ENCODE measurements around the gene CHST3.

Gene CHST3

DNA sequence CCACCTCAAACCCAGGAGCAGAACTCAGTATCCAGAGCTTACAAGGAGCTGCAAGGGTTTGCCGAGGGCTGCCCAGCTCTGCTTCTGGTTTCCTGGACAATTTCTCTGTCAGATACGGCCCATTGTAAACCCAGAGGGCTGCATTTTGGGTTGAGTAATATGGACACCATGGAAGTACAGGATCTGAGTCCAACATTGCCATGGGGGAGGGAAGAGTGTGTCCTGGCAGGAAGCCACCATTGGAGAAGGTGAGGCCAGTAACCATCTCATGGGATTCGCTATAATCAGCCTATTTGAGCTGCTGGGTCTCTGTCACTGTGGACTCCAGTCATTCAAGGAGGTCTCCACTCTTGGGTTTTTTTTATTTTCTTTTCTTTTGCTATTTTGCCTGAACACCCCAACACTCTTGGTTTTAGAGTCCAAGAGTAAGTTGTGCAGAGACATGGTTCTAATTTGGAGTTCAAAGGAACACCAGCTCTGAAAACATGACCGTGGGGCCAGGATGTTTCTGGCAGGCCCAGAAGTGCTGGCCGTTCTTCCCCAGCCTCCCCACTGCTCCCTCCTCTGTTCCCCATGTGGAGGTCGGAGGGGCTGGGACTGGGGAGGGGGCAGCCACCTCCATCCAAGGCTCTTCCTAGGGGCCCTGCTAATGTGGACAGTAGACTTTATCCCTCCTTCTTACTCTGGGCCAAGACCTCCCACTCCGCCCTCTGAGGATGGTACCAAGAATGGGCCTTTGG, 46.2 kb downstream of the CHST3 start:
- no peak for DNase-seq (ENCODE audit: low read depth in 2 of 2)

DNA sequence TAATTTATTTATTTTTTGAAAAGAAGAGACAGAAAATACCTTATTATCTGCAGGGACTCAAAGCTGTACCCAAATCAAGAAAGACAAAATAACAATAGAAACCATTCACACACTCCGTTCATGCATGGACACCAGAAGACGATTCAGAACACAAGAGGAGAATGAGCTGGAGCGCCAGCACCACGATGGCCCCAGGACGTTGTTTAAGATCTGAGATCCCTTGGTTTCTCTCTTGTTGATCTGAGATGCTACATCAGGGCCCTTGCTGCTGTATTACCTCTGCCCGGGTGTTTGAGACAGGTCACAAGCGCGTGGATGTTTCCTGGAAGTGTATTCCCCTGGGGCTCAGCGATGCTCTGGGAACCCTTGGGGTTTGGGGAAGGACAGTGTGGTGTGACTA, 46.8 kb downstream of the CHST3 start:
- DNase-seq (ENCODE audit: low read depth in 2 of 2), result no peak

DNA sequence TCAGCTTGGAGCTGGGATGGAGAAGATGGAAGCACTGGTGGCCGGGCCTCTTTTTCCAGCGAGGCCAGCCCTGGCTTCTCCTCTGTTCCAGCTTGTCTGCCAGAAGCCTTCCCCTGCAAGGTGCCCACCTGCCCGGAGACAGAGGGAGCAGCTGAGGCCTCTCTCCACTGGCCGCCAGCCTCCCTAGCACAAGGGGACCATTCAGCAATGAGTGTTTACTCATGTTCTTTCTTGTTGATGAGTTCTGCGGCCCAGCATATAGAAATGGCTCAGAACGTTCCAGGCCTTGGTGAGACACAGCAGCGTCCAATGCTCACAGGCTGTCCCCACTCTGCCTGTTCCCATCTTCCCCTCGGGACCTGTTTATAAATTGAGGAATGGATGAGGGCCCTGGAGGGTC, 47.3 kb downstream of the CHST3 start:
- no peak for DNase-seq (ENCODE audit: low read depth in 2 of 2)

DNA sequence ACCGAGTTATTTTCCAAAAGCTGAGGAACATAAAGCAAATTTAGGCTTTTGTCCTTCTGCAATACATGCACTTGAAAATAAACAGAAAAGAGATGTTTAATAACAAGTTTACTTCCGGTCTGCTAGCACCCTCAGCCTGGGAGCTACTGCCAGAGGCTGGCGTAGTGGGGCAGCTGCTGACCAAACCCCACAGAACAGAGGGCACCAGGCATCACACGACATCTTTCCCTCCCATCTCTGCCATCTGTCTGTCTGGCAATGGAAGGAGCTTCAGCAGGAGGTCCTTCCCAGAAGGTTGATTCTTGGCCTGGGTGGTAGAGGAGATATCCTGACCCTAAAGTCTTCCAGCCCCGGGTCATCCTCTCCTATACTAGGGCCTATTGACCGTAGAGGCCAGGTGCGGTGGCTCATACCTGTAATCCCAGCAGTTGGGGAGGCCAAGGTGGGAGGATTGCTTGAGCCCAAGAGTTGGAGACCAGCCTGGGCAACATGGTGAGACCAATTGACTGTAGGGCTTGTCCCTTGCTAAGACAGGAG, 47.8 kb downstream of the CHST3 start:
- no peak for DNase-seq (ENCODE audit: low read depth in 2 of 2)

DNA sequence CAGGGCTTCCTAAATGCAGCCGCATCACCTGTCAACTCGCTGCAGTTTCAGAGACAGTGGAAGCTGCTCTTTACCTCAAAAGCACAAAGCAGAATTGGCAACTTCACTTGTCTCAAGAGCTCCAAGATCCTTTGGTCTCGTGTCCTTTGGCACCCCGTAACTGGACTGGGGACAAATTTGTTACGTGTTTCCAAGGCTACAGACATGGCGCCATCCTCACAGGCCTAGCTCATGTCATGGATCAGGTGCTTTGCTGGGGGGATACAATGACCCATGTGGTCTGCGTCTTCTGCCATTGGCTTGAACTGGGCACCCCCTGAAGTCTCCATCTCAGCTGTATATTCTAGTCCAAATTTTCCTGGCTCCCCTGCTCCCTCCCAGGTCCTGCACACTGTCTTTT, 48.6 kb downstream of the CHST3 start:
- no peak for DNase-seq (ENCODE audit: low read depth in 2 of 2)

DNA sequence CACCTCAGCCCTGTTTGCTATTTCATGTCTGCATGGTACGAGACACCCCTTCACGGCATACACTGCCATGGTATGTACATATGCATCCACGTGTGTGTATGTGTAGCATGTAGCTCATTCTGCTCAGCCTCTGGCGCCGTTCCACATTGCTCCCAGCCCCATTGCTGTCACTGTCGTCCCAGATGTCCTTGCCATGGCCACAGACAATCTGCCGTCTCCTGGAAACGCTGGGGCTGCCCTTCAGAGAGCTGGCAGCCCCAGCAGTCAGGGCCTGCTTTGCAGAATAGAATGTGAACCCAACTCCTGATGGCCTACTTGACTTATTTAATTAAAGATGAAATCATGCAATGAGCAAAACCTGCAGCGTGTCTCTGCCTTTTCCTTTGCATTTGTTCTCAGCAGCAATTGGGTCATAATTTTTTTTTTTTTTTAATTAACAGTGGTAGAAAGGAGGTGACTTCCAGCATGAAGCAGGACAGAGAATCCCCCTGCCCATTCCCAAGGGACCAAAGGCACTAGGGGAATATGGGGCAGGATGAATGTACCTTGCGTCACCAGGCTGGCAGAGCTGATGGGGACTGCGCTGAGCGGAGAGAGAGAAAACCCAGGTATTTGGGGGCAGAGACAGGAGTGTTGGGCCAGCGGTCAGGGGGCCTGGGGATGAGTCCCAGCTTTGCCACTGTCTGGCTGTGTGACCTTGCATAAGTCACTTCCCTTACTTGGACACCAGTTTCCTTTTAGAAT, 49.2 kb downstream of the CHST3 start:
- DNase-seq (ENCODE audit: low read depth in 2 of 2), result no peak

DNA sequence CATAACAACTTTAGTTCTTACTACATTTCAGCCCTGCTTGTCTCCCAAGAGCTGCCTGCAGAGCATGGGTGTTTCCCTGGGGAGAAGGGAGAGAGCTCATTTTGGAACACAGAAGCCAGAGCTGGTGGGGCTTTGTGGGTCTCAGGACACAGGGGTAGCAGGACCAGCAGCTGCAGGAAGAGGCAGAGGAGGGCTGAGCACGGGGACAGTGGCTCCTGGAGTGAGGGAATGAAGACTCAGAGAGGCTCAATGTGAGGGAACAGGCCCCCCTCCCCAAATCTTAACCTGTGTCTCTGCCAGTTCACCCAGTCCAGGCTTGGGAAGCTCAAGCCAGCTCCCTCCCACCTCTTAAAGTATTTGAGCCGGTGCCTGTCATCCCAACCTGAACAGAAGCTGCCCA, 50.0 kb downstream of the CHST3 start:
- no peak for DNase-seq (ENCODE audit: low read depth in 2 of 2)

DNA sequence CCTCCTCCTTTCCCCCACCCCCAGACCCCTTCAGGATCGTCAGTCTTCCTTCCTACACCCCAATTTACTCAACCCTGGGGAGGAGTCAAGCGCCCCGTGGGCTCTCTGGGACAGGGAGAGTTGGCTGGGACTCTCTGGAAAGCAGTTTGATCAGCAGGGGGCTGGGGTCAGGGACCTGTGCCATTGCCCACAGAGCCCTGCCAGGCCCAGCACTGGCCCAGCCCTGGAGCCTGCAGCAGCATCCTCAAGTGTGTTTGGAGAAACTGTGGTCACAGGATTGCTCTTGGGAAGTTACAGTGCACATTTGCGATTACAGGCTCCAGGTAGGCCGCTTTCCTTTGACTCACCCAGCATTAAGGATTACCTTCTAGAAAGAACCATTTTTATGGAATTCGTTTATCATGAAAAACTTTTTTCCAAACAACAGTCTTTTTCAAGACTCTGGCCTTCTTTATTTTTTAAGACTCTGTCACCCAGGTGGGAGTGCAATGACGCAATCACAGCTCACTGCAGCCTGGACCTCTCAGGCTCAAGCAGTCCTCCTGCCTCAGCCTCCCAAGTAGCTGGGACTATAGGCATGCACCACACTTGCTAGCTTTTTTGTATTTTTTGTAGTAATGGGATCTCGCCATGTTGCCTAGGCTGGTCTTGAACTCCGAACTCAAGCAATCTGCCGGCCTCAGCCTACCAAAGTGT, 50.7 kb downstream of the CHST3 start:
- no peak for DNase-seq (ENCODE audit: low read depth in 2 of 2)

DNA sequence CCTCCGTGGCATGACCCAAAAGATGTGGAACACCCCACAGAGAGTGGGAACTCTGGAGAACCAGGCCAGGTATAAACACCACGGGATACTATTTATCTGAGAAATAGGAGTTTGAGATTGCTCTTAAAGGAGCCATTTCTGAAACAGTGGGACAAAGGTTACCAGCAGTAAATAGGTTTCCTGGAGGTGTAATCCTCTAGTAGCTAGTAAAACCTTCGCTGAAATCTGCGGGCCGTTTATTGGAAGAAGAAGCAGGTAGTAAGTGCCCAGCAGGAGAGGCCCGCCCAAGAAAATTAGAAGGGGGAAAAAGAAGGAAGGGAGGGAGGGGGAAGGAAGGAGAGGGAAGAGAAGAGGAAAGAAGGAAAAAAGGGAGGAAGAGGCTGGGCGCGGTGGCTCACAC, 51.6 kb downstream of the CHST3 start:
- DNase-seq (ENCODE audit: low read depth in 2 of 2), result no peak

DNA sequence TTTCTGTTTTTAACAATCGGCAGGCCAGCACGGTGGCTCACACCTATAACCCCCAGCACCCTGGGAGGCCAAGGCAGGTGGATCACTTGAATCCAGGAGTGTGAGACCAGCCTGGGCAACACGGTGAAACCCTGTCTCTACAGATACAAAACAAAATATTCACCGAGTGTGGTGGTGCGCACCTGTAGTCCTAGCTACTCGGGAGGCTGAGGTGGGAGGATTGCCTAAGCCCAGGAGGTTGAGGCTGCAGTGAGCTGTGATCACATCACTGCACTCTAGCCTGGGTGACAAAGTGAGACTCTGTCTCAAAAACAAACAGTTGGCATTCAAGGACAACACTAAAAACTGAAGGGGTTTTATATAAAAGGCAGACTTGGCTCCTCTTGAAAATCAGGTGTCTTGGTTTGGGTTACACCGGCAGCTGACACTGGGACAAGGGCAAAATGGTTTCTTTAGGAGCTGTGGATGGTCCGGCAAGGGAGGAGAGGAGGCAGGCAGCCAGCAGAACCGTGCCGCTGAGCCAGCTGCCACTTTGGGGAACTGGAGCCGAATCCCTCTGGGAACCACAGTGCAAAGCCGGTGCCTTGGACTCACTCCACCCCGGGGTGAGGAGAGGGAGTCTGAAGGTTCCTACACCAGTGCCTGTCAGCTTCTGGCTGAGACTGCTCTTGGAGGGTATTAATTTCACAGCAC, 52.6 kb downstream of the CHST3 start:
- no peak for DNase-seq (ENCODE audit: low read depth in 2 of 2)

DNA sequence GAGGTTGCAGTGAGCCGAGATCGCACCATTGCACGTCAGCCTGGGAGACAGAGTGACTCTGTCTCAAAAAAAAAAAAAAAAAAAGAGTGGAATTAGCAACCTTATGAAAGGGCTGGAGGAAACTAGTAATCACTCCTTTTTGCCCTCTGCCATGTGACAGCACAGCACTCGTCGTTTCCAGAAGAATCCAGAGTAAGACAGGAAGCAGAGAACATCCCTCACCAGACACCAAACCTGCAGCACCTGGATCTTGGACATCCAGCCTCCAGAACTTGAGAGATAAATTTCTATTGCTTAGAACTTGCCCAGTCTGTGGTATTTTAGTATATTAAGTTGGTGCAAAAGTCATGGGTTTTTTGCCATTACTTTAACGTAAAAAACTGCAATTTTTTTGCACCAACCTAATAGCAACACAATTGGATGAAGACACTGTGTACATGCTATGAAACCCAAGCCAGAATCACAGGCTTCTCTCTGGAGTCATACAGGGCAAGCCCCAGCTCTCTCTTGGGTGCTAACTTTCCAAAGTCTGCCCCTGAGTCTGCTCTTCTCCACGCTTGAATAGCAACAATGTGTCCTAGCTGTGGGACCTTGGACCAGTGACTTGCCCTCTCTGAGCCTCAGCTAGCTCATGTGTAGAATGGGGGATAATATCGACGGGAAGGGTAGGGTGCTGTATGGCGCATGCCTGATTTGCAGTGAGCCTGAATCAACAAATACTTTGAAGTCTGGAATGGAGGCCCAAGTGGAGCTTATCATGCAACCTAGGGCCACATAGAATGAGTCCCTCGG, 55.1 kb downstream of the CHST3 start:
- DNase-seq (ENCODE audit: low read depth in 2 of 2), result no peak

DNA sequence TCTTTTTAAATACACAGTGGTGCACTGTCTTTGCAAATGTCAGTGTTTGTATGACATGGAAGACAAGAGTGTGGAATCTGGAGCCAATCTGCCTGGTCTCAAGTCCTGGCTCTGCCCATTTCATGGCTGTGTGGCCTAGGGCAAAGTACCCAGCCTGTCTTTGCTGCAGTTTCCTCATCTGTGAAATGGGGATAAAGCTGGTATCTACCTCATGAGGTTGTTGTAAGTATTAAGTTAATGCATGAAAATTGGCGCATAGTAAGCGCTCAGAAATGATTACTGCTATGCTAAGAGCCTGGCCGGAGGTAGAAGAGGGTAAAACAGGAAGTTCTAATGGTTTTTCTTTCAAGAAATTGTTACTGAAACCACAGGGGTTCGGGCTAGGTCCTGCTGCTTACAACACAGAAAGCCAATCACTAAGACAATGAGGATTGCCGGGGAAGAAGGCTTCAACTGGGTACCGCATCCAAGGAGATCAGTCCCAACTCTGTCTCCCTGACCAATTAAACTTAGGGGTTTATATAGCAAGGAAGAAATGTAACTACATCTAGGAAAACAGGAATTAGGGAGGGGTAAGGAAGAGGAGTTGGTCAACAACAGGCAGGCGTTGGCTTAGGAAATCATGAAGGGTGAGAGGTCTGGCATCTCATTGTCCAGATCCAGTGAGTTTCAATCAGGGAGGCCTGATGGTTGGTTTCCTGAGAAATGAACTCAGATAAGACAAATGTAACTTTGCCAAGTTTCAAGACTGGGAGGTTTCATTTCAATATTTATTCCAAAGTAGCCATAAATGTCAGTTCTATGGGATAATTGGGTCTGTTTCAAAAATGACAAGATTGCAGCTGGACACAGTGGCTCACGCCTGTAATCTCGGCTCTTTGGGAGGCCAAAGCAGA, 57.0 kb downstream of the CHST3 start:
- DNase-seq (ENCODE audit: low read depth in 2 of 2), result no peak

DNA sequence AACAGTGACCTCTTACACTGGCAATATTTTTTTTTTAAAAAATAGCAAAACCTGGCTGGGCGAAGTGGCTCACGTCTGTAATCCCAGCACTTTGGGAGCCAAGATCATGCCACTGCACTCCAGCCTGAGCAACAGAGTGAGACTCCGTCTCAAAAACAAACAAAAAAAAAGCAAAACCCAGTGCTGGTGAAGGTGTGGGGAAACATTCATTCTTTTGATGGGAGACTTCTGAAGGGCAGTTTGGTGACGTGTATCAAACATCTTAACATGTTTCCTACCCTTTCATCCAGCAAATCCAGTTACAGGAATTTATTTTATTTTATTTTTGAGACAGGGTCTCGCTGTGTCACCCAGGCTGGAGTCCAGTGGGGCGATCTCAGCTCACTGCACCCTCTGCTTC, 58.0 kb downstream of the CHST3 start:
- DNase-seq (ENCODE audit: low read depth in 2 of 2), result no peak

DNA sequence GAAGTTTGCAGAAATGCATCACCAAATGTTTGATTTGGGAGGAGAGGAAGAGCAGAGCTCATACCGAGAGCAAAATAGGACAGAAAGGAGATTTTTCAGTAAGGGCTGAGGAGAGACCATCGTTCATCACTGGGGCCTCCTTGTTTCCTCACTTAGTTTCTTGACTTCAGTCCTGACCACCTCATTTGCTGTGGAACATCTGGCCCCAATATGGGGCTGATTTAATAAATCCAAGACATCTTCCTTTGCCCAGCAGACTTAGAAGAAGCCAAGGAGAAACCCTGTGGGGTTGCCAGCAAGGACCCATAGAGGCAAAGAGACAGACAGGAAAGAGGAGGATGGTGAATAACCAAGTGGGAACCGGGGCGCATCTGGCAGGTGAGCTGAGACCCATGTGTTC, 60.4 kb downstream of the CHST3 start:
- DNase-seq (ENCODE audit: low read depth in 2 of 2), result no peak

DNA sequence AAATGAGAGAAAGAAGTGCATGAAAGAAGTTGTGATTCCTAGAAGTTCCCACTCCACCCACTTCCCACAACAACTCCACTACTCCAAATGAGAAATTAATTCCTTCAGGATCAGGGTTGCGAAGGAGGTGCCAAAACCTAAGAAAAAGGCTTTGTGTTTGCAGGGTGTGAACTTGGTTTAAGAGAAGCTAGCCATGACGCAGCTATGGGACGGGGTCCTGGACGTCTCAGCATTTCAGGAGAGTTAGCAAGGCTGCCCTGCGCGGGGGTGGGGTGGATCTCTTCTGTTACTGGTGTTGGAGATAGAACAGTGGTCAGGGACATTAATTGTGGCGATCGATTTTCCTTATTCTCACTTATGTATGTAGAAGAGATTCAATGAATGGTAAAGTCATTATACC, 61.2 kb downstream of the CHST3 start:
- DNase-seq (ENCODE audit: low read depth in 2 of 2), result no peak

DNA sequence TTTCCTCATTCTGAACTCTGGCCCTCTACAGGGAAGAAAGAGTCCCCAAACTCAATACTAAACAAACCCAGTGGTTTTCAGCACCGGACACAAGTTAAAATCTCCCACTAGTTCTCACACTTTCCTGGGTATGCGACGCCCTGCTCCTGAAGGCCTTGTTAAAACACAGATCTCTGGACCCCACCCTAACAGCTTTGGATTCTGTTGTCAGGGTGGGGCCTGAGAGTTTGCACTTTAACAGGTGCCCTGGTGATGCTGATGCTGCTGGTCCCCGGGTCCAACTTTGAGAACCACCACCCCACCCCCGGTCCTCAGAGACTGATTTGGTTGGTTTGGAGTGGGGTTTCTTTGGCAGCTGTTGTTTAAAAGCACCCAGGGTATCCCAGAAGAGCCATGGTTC, 61.6 kb downstream of the CHST3 start:
- no peak for DNase-seq (ENCODE audit: low read depth in 2 of 2)

DNA sequence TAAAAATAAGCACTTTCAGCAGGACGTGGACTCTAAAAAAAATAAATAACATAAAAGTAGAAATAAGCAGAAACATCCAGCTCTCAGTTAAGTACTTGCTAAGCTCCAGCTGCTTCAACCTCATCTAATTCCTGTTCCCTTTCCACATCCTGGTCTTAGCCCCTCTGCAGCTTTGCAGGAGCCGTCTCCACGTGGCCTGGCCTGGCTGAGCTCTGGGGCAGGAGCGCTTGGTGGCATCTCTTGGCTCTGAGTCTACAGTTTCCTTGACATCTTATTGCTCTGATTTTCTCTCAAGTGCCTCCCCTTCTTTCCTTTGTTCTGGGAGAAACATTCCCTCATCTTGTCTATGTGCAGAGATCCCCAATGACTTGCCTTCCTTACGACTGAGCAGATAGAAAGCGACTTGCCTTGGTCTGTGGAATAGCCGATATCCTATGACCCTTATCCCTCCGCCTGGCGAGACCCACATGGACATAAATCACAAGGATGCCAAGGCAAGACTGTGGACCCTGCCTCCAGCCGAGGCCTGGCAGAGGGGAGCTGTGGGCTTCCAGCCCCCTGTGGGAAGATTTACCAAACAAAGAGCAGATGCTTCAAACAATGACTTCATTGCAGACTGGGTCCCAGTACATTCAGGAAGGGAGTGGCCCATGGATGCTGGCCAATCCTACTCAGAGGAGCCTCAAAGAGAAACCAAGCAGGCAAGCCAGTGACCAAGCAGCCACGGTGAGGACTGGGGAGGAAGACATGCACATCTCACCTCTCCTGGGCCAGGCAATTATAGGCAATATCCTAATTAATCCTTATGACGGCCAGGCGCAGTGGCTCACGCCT, 62.3 kb downstream of the CHST3 start:
- DNase-seq (ENCODE audit: low read depth in 2 of 2), result no peak

DNA sequence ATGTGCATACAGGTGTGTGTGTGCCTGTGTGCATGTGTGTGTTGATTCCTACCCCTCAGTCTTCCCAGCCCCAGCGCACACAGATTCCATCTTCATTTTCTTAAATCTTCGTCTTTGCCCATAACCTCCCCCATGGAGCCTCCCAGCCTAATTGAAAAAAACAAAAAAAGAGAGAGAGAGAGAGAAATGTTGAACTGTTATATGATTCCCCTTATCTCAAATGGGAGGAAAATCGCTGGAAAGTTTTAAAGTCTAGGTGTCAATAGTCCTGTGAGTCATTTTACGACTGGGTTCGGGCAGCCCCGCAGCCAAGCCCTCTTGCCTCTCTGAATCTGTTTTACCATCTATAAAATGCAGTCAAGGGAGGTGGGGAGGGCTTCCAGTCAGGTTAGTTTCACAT, 63.3 kb downstream of the CHST3 start:
- DNase-seq (ENCODE audit: low read depth in 2 of 2), result no peak

DNA sequence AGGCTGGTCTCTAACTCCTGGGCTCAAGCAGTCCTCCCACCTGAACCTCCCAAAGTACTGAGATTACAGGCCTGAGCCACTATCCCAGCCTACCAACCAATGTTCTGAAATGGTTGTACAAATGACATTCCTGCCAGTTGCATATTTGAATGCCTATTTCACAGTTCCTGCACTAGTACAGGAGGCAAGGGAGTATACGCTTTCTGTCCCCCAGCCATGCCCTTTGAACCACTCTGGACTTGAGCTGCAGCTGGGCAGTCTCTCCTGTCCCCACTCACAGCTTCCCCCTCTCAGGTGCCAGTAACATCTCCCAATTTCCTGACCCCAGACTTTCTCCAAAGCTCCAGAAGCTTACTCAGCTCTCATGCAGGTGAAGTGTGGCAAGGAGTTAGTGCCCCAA, 65.2 kb downstream of the CHST3 start:
- no peak for DNase-seq (ENCODE audit: low read depth in 2 of 2)
